Measurements from ENCODE around the gene RABIF.
"Not testable (repeated sequence)": the region's sequence is repeated elsewhere in the genome, so short reads cannot be mapped to it uniquely, and the experiment has no call there.

The RABIF gene

DNA sequence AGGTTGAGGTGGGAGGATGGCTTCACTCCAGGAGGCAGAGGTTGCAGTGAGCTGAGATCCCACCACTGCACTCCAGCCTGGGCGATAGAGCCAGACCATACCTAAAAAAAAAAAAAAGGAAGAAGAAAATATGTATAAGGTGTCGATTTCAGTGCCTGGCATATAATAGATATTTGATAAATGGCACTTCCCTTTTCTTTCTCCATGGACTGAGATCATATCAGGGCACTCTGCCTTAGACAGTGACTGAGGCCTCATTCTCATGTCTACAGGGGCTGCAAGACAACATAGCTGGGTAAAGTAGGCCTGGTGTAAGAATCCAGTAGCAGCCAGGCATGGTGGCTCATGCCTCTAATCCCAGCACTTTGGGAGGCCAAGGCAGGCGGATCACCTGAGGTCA lies 57.0 kb downstream of the RABIF start:
- no peak for DNase-seq

DNA sequence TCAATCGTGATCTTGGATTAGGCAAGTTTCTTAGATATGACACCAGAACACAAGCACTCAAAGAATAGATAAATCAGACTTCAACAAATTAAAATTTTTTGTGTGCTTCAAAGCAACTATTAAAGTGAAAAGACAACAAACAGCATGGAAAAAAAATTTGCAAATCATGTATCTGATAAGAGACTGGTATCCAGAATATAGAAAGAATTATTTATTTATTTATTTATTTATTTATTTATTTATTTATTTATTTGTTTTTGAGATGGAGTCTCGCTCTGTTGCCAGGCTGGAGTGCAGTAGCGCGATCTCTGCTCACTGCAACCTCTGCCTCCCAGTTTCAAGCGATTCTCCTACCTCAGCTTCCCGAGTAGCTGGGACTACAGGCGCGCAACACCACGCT lies 59.7 kb downstream of the RABIF start:
- not testable (repeated sequence) for DNase-seq
